ENCODE results near the gene ELMO1. TPM values are rescaled to one million over a fixed set of nuclear protein-coding genes. Genes with fewer than 3 reads are reported as not detected.
A peak's percentile ranks its signal among the peaks of the same experiment; 100 is the strongest.

Gene ELMO1
- total RNA-seq, 1 donor from 2014 or later: 29.4 TPM

DNA sequence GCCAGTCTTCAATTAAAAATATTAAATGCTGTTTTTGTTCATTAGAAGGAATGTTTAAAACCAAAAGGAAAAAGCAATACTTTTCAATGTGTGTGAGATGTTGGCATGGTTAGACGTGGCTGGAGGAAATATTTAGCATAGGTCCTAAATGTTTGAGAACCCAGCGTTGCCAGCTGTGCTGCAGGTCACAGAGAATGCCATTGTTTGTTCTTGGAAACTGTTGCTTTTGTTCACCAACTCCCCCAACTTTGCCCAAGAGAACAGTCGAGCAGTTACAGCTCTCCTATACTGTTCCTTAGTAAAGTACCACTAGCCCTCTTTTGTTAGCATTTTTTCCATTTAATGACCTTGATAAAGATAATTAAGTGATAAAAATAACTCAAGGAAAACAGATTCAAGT, 44.5 kb upstream of the ELMO1 start:
- no peak overlapping the region for H3K4me3 Mint-ChIP-seq
- peaks cover 4% of the 10 kb centered on the region for H3K36me3 Mint-ChIP-seq
- H3K27ac Mint-ChIP-seq: no peak overlapping the region
- no peaks in the 10 kb centered on the region for H3K27me3 Mint-ChIP-seq
- no peak for DNase-seq (ENCODE audit: extremely low spot score, unreplicated experiment)
- TF ChIP-seq, protein P1, sequence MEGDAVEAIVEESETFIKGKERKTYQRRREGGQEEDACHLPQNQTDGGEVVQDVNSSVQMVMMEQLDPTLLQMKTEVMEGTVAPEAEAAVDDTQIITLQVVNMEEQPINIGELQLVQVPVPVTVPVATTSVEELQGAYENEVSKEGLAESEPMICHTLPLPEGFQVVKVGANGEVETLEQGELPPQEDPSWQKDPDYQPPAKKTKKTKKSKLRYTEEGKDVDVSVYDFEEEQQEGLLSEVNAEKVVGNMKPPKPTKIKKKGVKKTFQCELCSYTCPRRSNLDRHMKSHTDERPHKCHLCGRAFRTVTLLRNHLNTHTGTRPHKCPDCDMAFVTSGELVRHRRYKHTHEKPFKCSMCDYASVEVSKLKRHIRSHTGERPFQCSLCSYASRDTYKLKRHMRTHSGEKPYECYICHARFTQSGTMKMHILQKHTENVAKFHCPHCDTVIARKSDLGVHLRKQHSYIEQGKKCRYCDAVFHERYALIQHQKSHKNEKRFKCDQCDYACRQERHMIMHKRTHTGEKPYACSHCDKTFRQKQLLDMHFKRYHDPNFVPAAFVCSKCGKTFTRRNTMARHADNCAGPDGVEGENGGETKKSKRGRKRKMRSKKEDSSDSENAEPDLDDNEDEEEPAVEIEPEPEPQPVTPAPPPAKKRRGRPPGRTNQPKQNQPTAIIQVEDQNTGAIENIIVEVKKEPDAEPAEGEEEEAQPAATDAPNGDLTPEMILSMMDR (conservative IDR thresholded peaks at IDR 0.05): no peak
- peaks cover 8% of the 10 kb centered on the region for H3K9me3 Mint-ChIP-seq
- no peaks in the 10 kb centered on the region for H3K4me1 Mint-ChIP-seq (ENCODE audit: unreplicated experiment)

DNA sequence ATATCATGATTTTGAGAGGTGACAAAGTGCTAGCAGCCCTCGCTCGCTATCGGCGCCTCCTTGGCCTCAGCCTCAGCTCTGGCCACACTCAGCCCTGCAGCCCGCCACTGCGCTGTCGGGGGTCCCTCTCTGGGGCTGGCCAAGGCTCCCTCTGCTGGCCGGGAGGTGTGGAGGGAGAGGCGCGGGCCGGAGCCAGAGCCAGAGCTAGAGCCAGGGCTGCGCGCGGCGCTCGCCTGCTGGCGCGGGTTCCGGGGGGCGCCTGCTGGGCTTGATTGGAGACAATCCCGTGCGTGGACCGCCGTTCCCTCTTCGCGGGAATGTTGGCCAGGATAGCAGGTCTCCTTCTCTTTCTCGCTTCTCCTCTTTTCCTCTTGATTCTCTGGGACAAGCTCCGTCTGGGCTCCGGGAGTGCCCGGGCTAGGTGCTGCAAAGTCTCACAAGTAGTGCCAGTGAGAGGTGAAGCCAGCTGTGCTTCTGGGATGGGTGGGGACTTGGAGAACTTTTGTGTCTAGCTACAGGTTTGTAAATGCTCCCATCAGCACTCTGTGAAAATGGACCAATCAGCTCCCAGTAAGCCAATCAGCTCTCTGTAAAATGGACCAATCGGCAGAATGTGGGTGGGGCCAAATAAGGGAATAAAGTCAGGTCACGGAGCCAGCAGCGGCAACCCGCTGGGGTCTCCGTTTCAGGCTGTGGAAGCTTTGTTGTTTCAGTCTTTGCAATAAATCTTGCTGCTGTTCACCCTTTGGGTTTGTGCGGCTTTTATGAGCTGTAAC, 43.4 kb upstream of the ELMO1 start:
- Mint-ChIP-seq H3K27ac (no peak overlapping the region), H3K9me3 (peaks cover 9% of the 10 kb centered on the region), H3K27me3 (no peaks in the 10 kb centered on the region), H3K4me1 (ENCODE audit: unreplicated experiment) (no peaks in the 10 kb centered on the region), H3K4me3 (no peak overlapping the region), H3K36me3 (peaks cover 4% of the 10 kb centered on the region)
- no peak for DNase-seq (ENCODE audit: extremely low spot score, unreplicated experiment)
- TF ChIP-seq, protein P1 (conservative IDR thresholded peaks at IDR 0.05): peak; percentile 64

DNA sequence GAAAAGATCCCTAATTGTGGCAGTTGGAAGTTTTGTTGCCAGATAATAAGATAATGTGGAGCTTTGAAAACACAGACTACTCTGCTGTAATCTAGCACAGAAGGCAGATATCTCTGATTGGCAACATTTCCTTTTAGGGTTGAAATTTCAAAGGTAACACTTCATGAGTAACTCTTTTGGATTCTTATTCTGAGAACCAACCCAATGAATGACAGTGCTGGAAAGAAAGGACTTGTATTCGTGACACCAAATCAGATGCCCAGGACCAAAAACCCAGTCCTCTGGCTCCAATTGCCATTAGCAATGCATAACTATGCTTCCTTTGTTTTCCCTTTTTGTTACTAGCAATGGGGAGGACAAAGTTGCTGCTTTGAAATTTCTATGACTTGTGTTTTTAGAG, 41.0 kb upstream of the ELMO1 start:
- Mint-ChIP-seq H3K9me3 (peaks cover 13% of the 10 kb centered on the region), H3K27ac (no peak overlapping the region), H3K4me3 (no peak overlapping the region), H3K27me3 (no peaks in the 10 kb centered on the region), H3K36me3 (peaks cover 4% of the 10 kb centered on the region), H3K4me1 (ENCODE audit: unreplicated experiment) (no peaks in the 10 kb centered on the region)
- no peak for DNase-seq (ENCODE audit: extremely low spot score, unreplicated experiment)
- TF ChIP-seq, protein P1 (conservative IDR thresholded peaks at IDR 0.05): no peak

DNA sequence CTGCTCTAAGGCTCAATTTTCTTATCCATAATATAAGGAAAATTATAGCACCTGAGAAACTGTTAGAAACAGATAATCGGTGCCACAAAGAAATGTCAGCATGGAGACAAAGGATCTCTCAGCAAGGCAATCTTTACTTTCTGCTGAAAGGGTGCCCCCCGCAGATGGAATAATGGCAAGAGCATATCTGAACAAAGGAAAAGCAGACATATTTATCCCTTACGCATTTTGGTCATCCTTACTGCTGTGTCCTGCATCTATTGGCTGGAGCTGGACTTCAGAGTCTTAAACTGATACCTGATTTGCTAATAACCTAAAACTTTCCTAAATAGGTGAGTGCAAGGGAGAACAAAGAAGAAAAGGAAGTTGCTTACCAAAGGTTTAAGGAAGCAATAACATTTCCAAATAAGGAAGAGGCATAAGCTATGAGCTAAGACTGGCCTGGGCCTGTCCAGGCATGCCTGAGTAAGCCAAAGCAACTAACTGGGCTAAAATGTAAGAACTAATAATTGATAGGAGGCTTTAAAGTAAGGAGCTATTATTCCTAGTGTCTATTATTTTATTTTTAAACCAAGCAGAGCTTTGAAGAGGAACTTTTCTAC, 39.6 kb upstream of the ELMO1 start:
- H3K4me3 Mint-ChIP-seq: no peak overlapping the region
- H3K27me3 Mint-ChIP-seq: no peaks in the 10 kb centered on the region
- peaks cover 4% of the 10 kb centered on the region for H3K36me3 Mint-ChIP-seq
- H3K4me1 Mint-ChIP-seq (ENCODE audit: unreplicated experiment): no peaks in the 10 kb centered on the region
- DNase-seq (ENCODE audit: extremely low spot score, unreplicated experiment): no peak
- peak overlapping the region; percentile 85 for H3K27ac Mint-ChIP-seq
- TF ChIP-seq, protein P1 (conservative IDR thresholded peaks at IDR 0.05): no peak
- peaks cover 13% of the 10 kb centered on the region for H3K9me3 Mint-ChIP-seq

DNA sequence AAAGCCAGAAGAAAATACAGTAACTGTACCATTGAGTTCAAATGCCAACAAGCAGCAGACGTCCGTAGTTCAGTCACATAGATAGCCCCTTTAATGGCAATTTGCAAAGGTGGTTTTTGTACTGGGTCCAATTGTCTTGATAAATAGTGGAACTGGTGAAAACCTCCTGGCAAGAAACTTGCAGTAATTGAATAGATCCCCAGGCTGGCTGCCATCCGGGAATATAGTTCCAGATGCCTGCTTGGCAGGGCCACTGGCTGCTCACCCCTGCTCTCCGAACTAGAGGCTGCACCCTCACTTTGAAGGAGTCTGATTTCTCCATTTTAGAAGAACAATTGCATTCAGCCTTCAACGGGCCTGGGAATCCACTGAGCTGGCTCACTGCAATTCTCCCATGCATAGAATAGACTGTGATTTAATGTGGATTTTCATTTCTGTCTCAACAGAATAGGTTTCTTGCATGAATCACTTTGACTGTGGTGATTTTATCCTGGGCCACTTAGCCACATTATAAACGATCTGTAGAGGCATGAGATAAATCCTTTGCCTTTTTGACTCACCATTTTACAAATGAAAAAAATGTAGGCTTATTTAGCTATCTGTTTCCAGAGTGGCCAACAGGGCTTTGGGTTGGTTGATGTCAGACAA, 35.9 kb upstream of the ELMO1 start:
- peaks cover 4% of the 10 kb centered on the region for H3K36me3 Mint-ChIP-seq
- DNase-seq (ENCODE audit: extremely low spot score, unreplicated experiment): no peak
- H3K27ac Mint-ChIP-seq: no peak overlapping the region

More for the DNA sequence above, 35.9 kb upstream of the ELMO1 start:
- Mint-ChIP-seq H3K9me3 (peaks cover 13% of the 10 kb centered on the region), H3K4me1 (ENCODE audit: unreplicated experiment) (no peaks in the 10 kb centered on the region), H3K27me3 (peaks cover 4% of the 10 kb centered on the region), H3K4me3 (no peak overlapping the region)
- TF ChIP-seq, protein P1 (conservative IDR thresholded peaks at IDR 0.05): no peak

Measured in type B pancreatic cell (in vitro differentiated cells).